HCT116 (cell line): ENCODE measurements around the gene CACNA1C. TPM values are rescaled to one million over a fixed set of nuclear protein-coding genes. Genes with fewer than 3 reads are reported as not detected.

Experiments used
- ATAC-seq: fragments of 200-7000 bp; cut with Tn5 transposase; 2 replicates; pipeline ENCODE4 v1.9.1; 2020; ENCODE audit warnings: mild to moderate bottlenecking, moderate library complexity
- BruUV-seq: library from RNA; stranded (reverse); fragments of 400-500 nt; replicated peaks from 2 replicates; lab custom pipeline; 2021; lab: Mats Ljungman, UMichigan
- CTCF ChIA-PET: fragments of 300-600 bp; sonication (Branson Sonifier 250); formaldehyde crosslinking; loops from one replicate; lab custom pipeline; 2021; ENCODE audit warnings: antibody characterized with exemption; lab: Charles Lee
- POLR2A ChIA-PET: fragments of 300-600, 350-600 bp; sonication (Branson Sonifier 250); formaldehyde crosslinking; loops from one replicate; lab custom pipeline; 2021; ENCODE audit warnings: antibody characterized with exemption; lab: Charles Lee
- RAD21 ChIA-PET, 2 experiments: fragments of 300-600 bp; sonication (Branson Sonifier 250); formaldehyde crosslinking; loops; one replicate each; lab custom pipeline; 2023; ENCODE audit warnings: low total read pairs in 2 of 2; ENCODE audit not compliant: uncharacterized antibody in 2 of 2, unreplicated experiment in 2 of 2, low non-redundant PET in 1 of 2; lab: Charles Lee
- DNase-seq: peaks from one replicate; pipeline ENCODE4 v3.0.0-alpha.2; 2010; ENCODE audit warnings: low read depth, low spot score
- H2AFZ ChIP-seq: fragments of 200-600 bp; shearing (Covaris generic), sonication (generic); 2 replicates; pipeline ENCODE4 v1.6.1; 2017; ENCODE audit warnings: low read depth, mixed run types, mixed read lengths, antibody characterized with exemption, low read length; ENCODE audit not compliant: poor library complexity, severe bottlenecking
- H3K27ac ChIP-seq: 2 replicates; pipeline ENCODE4 v1.5.1; 2012; ENCODE audit warnings: low read depth, low read length
- H3K27me3 ChIP-seq: fragments of 200-600 bp; sonication (generic); 2 replicates; pipeline ENCODE4 v1.6.1; 2016; ENCODE audit warnings: mixed run types, low read length, mixed read lengths; ENCODE audit not compliant: insufficient read depth
- H3K36me3 ChIP-seq, 2 experiments: fragments of 200-500 bp in 1 of 2; fragments of 200-600 bp in 1 of 2; sonication (Bioruptor generic) in 1 of 2; sonication (generic) in 1 of 2; 2 replicates each; pipeline versions ENCODE4 v1.5.1 to v1.6.1; 2014 to 2016; ENCODE audit warnings: low read length in 2 of 2, inconsistent platforms in 1 of 2, mixed read lengths in 1 of 2, mixed run types in 1 of 2; ENCODE audit not compliant: insufficient read depth in 2 of 2, control insufficient read depth in 1 of 2
- H3K4me1 ChIP-seq, 2 experiments: fragments of 200-600 bp in 1 of 2; sonication (generic) in 1 of 2; 2 replicates each; pipeline versions ENCODE4 v1.5.1 to v1.6.1; 2012 to 2017; ENCODE audit warnings: low read length in 2 of 2, inconsistent platforms in 1 of 2, mild to moderate bottlenecking in 1 of 2, mixed read lengths in 1 of 2, mixed run types in 1 of 2, moderate library complexity in 1 of 2; ENCODE audit not compliant: insufficient read depth in 2 of 2, control insufficient read depth in 1 of 2
- H3K4me2 ChIP-seq: fragments of 200-600 bp; sonication (generic); 2 replicates; pipeline ENCODE4 v1.6.1; 2017; ENCODE audit warnings: mixed run types, low read length, mixed read lengths
- H3K4me3 ChIP-seq, 2 experiments: fragments of 200-600 bp in 1 of 2; sonication (generic) in 1 of 2; replicated peaks in 1 of 2; 2 replicates each; pipeline ENCODE4 v1.5.1; 2011 to 2016; ENCODE audit warnings: low read length in 2 of 2, control low read depth in 1 of 2, low read depth in 1 of 2, mild to moderate bottlenecking in 1 of 2, mixed read lengths in 1 of 2, mixed run types in 1 of 2
- H3K79me2 ChIP-seq: fragments of 200-600 bp; sonication (generic); 2 replicates; pipeline ENCODE4 v1.6.1; 2017; ENCODE audit warnings: mild to moderate bottlenecking, mixed run types, low read length, moderate library complexity, mixed read lengths; ENCODE audit not compliant: insufficient read depth
- H3K9ac ChIP-seq: fragments of 200-600 bp; sonication (generic); 2 replicates; pipeline ENCODE4 v1.6.1; 2016; ENCODE audit warnings: low read length, mixed read lengths
- H3K9me2 ChIP-seq: fragments of 200-600 bp; sonication (generic), shearing (Covaris generic); 2 replicates; pipeline ENCODE4 v1.6.1; 2017; ENCODE audit warnings: mixed run types, mild to moderate bottlenecking, moderate library complexity; ENCODE audit not compliant: insufficient read depth
- H3K9me3 ChIP-seq, 2 experiments: fragments of 200-500 bp in 1 of 2; fragments of 200-600 bp in 1 of 2; sonication (Bioruptor generic) in 1 of 2; sonication (generic) in 1 of 2; 2 replicates each; pipeline ENCODE4 v1.6.1; 2014 to 2017; ENCODE audit warnings: low read length in 2 of 2, mixed read lengths in 2 of 2, inconsistent platforms in 1 of 2, low read depth in 1 of 2, mild to moderate bottlenecking in 1 of 2, mixed run types in 1 of 2, moderate library complexity in 1 of 2; ENCODE audit not compliant: control insufficient read depth in 1 of 2, insufficient read depth in 1 of 2
- H4K20me1 ChIP-seq: fragments of 200-600 bp; sonication (generic), shearing (Covaris generic); 2 replicates; pipeline ENCODE4 v1.6.1; 2017; ENCODE audit warnings: mixed run types, mild to moderate bottlenecking, moderate library complexity; ENCODE audit not compliant: insufficient read depth
- ATF3 ChIP-seq: IDR thresholded peaks from 2 replicates; pipeline ENCODE4 v1.6.1; 2012
- CBX3 ChIP-seq: IDR thresholded peaks from 2 replicates; pipeline ENCODE4 v1.6.1; 2012; ENCODE audit warnings: low read depth
- EGR1 ChIP-seq: IDR thresholded peaks from 2 replicates; pipeline ENCODE4 v1.6.1; 2012; ENCODE audit warnings: low read depth
- EZH2 ChIP-seq: fragments of 200-600 bp; sonication (generic); IDR thresholded peaks from 2 replicates; pipeline ENCODE4 v1.6.1; 2017; ENCODE audit warnings: antibody characterized with exemption, mixed run types
- EZH2phosphoT487 ChIP-seq: fragments of 200-600 bp; IDR thresholded peaks from 2 replicates; pipeline ENCODE4 v1.6.1; 2018; ENCODE audit warnings: antibody characterized with exemption, borderline replicate concordance
- FOSL1 ChIP-seq: IDR thresholded peaks from 2 replicates; pipeline ENCODE4 v1.6.1; 2012; ENCODE audit warnings: low read depth
- MAX ChIP-seq: IDR thresholded peaks from 2 replicates; pipeline ENCODE4 v1.6.1; 2012
- POLR2A ChIP-seq: IDR thresholded peaks from 2 replicates; pipeline ENCODE4 v1.7.0; 2011; ENCODE audit warnings: borderline replicate concordance; ENCODE audit not compliant: insufficient read depth, insufficient read length; ENCODE audit errors: extremely low read depth
- POLR2AphosphoS5 ChIP-seq: IDR thresholded peaks from 2 replicates; pipeline ENCODE4 v1.6.1; 2011; ENCODE audit warnings: mild to moderate bottlenecking, low read depth, low read length, moderate library complexity
- REST ChIP-seq: IDR thresholded peaks from 2 replicates; pipeline ENCODE4 v1.6.1; 2012; ENCODE audit warnings: low read depth
- SIN3A ChIP-seq: IDR thresholded peaks from 2 replicates; pipeline ENCODE4 v1.6.1; 2012; ENCODE audit warnings: low read depth
- SRF ChIP-seq: IDR thresholded peaks from 2 replicates; pipeline ENCODE4 v1.6.1; 2012; ENCODE audit warnings: low read depth
- TCF7L2 ChIP-seq: IDR thresholded peaks from 2 replicates; pipeline ENCODE4 v1.7.0; 2011; ENCODE audit warnings: borderline replicate concordance, inconsistent platforms; ENCODE audit not compliant: insufficient read depth, insufficient read length; ENCODE audit errors: extremely low read depth
- YY1 ChIP-seq: IDR thresholded peaks from 2 replicates; pipeline ENCODE4 v1.6.1; 2011; ENCODE audit warnings: low read length, low read depth, moderate library complexity, mild to moderate bottlenecking; ENCODE audit not compliant: insufficient replicate concordance; ENCODE audit errors: extremely low read depth
- ZFX ChIP-seq: fragments of 450-650 bp; IDR thresholded peaks from 2 replicates; pipeline ENCODE4 v1.6.1; 2017
- ZNF274 ChIP-seq: fragments of 200-500 bp; sonication (Bioruptor generic); IDR thresholded peaks from 2 replicates; pipeline ENCODE4 v1.6.1; 2014; ENCODE audit warnings: mild to moderate bottlenecking, low read depth, low read length, inconsistent platforms
- intact Hi-C: fragments of 100-400 bp; cut with micrococcal nuclease; formaldehyde crosslinking; loops from 2 replicates; pipeline ENCODE4 v1.10.0; 2022
- total RNA-seq: library from RNA; stranded (reverse); gene quantifications from one replicate; pipeline ENCODE4 v1.2.1, GENCODE V29; 2021; ENCODE audit not compliant: unreplicated experiment
- TF ChIP-seq, protein P1 (sequence below), 3 experiments: fragments of 200-600 bp in 1 of 3; sonication (generic) in 1 of 3; IDR thresholded peaks in 2 of 3; conservative IDR thresholded peaks in 1 of 3; 2 replicates each; pipeline ENCODE4 v1.5.1; 2012 to 2017; ENCODE audit warnings: low read depth in 2 of 3, low read length in 2 of 3, antibody characterized with exemption in 1 of 3, borderline replicate concordance in 1 of 3, control low read depth in 1 of 3, mild to moderate bottlenecking in 1 of 3, mixed read lengths in 1 of 3, mixed run types in 1 of 3, moderate library complexity in 1 of 3; ENCODE audit not compliant: insufficient read depth in 1 of 3
- TF ChIP-seq, protein P2 (sequence below): IDR thresholded peaks from 2 replicates; pipeline ENCODE4 v1.6.1; 2011; ENCODE audit warnings: mild to moderate bottlenecking, low read length, moderate library complexity; ENCODE audit not compliant: insufficient replicate concordance; ENCODE audit errors: extremely low read depth

Gene CACNA1C
- total RNA-seq, 1 experiment from 2014 or later = 0.05 TPM

DNA sequence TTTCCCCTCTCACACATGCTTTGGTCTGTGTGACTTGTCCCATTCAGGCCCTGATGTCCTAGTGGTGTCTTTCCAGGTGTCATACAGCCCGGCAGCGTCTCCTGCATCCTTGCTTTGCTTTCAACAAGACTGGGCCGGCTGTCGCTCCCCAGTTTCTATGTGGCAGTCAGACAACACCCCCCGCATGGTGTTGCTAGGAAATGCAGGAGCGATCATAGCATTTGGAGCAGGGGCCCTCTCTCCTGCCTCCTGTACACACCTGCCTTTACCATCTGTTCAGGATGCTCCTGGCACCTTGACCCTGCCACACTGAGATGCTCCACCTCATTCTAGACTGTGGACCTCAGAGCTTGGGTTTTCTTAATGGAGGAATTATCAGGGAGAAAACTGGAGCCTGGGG is 29.5 kb downstream of the CACNA1C start:
- RAD21 ChIA-PET = no interaction called here
- no peak for ATAC-seq
- TF ChIP-seq CBX3 (no peak), EGR1 (no peak), MAX (no peak), ATF3 (no peak), POLR2AphosphoS5 (no peak), REST (no peak), YY1 (no peak), EZH2phosphoT487 (no peak), ZFX (no peak), TCF7L2 (no peak), EZH2 (no peak), FOSL1 (no peak), SIN3A (no peak), POLR2A (no peak), ZNF274 (no peak), SRF (no peak)
- TF ChIP-seq, protein P1, sequence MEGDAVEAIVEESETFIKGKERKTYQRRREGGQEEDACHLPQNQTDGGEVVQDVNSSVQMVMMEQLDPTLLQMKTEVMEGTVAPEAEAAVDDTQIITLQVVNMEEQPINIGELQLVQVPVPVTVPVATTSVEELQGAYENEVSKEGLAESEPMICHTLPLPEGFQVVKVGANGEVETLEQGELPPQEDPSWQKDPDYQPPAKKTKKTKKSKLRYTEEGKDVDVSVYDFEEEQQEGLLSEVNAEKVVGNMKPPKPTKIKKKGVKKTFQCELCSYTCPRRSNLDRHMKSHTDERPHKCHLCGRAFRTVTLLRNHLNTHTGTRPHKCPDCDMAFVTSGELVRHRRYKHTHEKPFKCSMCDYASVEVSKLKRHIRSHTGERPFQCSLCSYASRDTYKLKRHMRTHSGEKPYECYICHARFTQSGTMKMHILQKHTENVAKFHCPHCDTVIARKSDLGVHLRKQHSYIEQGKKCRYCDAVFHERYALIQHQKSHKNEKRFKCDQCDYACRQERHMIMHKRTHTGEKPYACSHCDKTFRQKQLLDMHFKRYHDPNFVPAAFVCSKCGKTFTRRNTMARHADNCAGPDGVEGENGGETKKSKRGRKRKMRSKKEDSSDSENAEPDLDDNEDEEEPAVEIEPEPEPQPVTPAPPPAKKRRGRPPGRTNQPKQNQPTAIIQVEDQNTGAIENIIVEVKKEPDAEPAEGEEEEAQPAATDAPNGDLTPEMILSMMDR (IDR thresholded peaks at IDR 0.05 in 2 of 3, conservative IDR thresholded peaks at IDR 0.05 in 1 of 3; ENCODE audit: borderline replicate concordance in 1 of 3, insufficient read depth in 1 of 3, low read depth in 2 of 3, low read length in 2 of 3) = no peak
- TF ChIP-seq, protein P2, sequence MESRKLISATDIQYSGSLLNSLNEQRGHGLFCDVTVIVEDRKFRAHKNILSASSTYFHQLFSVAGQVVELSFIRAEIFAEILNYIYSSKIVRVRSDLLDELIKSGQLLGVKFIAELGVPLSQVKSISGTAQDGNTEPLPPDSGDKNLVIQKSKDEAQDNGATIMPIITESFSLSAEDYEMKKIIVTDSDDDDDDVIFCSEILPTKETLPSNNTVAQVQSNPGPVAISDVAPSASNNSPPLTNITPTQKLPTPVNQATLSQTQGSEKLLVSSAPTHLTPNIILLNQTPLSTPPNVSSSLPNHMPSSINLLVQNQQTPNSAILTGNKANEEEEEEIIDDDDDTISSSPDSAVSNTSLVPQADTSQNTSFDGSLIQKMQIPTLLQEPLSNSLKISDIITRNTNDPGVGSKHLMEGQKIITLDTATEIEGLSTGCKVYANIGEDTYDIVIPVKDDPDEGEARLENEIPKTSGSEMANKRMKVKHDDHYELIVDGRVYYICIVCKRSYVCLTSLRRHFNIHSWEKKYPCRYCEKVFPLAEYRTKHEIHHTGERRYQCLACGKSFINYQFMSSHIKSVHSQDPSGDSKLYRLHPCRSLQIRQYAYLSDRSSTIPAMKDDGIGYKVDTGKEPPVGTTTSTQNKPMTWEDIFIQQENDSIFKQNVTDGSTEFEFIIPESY = no peak

More for the DNA sequence above, 29.5 kb downstream of the CACNA1C start:
- no peak for DNase-seq
- no peak overlapping the region for H3K4me2 ChIP-seq
- no peaks in the 10 kb centered on the region for H4K20me1 ChIP-seq
- intact Hi-C loops = no loop called here
- H2AFZ ChIP-seq = no peak overlapping the region
- no peak overlapping the region for H3K27ac ChIP-seq
- ChIA-PET POLR2A (no interaction called here), CTCF (no interaction called here)
- H3K36me3 ChIP-seq = no peaks in the 10 kb centered on the region
- no peaks in the 10 kb centered on the region for H3K4me1 ChIP-seq
- no peak overlapping the region for H3K4me3 ChIP-seq
- H3K9ac ChIP-seq = no peak overlapping the region
- BruUV-seq = no TSS peak
- H3K9me3 ChIP-seq = no peaks in the 10 kb centered on the region
- H3K27me3 ChIP-seq = 0 out of 2 replicates have a peak, but pooled peaks cover 3% of the 10 kb centered on the region
- H3K9me2 ChIP-seq = no peaks in the 10 kb centered on the region
- no peaks in the 10 kb centered on the region for H3K79me2 ChIP-seq
